Inflammatory macrophage (primary cell): ENCODE results near the gene RELN.
"Not testable (repeated sequence)": the region's sequence is repeated elsewhere in the genome, so short reads cannot be mapped to it uniquely, and the experiment has no call there.

ENCODE experiments used
- DNase-seq, 2 donors: peaks; one replicate each; pipeline ENCODE4 v3.0.0-alpha.2; 2020 to 2022

Gene RELN

GRCh38 chr7:103940382-103941268, 48.8 kb downstream of the RELN start:
- DNase-seq = no peak

GRCh38 chr7:103937680-103938079, 51.8 kb downstream of the RELN start:
- DNase-seq = no peak

DNA sequence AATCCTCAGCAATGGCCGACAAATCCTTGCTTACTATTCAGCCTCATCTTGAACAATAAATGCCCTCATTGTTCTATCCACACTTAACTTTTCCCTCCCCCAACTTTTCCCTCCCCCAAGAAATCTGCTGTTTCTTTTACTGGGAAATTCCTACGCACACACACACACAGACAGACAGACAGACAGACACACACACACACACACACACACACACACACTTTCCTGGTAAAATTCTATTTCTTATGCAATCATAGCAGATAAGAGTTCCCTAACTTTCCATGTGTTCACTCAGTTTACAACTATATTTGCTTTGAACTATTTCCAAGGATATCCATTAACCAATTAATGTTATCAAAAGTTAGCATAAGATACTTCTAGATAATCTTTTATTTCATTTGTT, 52.9 kb downstream of the RELN start:
- DNase-seq = no peak

GRCh38 chr7:103934508-103934907, 55.0 kb downstream of the RELN start:
- DNase-seq = no peak

DNA sequence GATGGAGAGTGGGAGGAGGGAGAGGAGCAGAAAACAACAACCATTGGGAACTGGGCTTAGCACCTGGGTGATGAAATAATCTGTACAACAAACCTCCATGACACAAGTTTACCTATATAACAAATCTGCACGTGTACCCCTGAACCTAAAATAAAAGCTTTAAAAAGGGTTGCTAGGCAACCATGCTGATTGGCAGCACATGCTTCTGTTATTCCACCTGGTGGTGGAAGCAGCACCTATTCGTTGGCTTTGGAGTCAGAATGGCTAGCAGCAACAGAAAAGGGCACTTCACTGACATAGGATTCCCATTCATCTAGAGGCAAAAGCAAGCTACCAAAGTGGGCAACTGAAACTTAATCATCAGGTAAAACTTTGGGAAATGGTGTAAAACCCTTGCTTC, 57.1 kb downstream of the RELN start:
- DNase-seq = no peak

DNA sequence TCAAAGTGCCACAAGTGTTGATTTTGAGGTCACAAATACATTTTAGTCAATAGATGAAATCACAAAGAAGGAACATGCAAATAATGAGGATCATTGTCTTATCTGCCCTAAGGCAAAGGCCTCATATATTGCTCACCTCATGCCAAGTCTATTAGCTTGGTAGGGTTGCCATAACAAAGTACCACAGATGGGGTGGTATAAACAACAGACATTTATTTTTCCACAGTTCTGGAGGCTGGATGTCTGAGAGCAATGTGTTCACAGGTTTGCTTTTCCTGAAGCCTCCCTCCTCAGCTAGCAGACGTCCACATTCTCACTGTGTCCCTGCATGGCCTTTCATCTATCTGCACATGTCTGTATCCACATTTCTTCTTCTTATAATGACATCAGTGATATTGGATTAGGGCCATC, 59.6 kb downstream of the RELN start:
- no peak for DNase-seq

- DNase-seq = no peak
Observed at GRCh38 chr7:103928581-103928980, 60.9 kb downstream of the RELN start.

DNA sequence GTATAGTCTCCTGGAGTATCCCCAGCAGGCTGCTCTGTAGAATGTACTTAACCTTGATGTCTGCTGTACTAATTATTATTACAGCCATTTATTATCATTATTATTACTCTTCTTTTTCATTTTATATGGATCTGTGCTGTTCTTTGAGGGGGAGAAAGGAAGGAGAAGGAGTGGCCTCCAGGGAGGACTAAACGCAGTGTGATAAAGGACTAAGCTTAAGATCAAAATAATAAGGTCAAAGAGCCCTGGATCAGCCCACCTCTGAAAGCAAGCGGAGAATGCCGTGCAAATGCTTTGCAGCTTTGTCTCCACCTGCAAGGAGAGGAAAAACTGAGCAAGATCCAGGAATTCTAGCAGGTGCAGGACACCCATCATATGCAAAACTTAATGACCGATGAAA, 65.3 kb downstream of the RELN start:
- DNase-seq = no peak

DNA sequence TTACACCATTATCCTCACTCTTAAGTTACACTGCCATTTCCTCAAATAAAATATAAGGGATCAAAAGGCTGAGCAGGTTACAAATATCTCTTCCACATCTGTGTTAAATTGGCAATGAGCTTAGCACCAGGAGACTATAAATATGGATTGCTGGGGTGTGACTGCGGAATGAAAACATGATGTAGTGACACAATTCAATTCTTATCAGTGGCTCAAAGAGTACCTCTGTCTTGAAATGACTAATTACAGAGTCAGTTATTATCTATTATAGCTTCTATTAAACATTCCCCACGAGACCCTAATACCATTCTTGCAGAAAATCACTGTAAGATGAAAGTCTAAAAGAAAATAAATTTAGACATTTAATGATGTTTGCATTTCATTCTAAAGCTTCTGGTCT, 67.1 kb downstream of the RELN start:
- no peak for DNase-seq

DNA sequence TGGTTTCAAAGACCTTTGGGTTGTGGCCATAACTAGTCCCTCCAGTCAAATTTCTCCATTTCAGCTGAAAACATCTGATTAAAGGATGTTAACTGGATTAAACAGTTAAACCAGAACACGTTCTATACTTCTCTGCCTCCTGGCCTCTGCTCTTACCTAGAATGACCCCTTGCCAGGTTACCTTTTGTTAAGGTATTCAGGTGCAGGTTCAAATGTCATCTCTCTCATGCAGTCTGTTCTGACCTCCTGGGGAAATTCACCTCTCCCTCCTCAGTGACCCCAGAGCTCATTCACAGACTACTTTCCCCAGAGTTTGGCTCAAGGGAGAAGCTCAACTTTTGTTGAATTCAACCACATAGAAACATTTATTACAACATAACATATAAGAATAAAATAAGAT, 67.8 kb downstream of the RELN start:
- DNase-seq = no peak

DNA sequence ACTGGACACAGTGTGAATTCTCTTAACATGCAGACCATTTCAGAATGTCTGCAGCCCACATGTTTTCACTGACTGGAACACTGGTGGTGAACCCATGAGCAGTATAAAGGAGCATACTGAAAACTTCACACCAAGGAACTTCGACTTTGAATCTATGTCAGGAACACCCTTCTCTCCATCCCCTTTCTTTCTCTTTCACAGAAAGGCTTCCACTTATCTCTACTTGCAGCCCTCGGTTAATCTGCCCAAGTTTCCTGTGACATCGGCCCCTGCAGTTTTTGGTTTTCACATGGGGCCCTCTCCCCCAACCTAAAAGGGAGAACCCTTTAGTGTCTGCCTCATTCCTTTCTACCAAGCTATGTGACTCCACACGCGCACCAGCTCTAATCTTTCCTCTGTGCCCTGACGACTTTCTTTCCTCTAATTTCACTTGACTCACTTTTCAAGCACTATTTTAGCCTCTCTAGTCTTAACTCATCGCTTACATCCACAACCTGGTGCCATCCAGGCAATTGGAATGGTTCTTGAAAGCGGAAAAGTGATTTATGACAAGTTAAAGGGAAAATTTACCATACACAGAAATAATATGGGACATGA, 70.1 kb downstream of the RELN start:
- DNase-seq = no peak

- DNase-seq = no peak
Observed at GRCh38 chr7:103918631-103919271, 70.7 kb downstream of the RELN start.

DNA sequence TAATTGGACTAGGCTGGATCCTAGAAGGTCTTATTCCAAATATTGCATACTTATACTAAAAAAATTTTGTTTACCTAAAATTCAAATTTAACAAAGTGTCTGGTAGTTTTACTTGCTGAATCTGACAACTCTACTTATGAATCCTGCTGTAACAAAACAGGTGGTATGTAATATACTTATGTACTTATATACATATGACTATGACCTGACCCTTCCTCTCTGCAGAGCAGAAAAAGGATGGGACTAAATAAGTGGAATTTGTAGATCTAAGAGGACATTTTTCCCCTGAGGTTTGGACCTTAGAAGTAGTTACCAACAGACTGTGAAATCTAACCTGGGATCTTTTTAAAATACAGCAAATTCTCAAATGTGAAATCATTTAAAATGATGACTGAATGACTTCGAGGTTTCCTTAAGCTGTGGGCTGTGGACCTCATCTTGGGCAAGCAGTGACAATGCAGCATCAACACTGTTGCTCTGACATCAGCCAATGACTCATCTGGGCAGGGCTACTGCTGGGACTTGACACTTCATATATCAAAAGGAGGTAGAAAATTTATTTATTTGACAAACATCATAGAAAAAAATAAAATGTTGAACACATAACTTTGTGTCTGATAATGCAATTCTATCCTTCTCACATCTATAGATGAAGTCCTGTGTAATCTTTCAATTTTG, 73.6 kb downstream of the RELN start:
- DNase-seq = no peak

DNA sequence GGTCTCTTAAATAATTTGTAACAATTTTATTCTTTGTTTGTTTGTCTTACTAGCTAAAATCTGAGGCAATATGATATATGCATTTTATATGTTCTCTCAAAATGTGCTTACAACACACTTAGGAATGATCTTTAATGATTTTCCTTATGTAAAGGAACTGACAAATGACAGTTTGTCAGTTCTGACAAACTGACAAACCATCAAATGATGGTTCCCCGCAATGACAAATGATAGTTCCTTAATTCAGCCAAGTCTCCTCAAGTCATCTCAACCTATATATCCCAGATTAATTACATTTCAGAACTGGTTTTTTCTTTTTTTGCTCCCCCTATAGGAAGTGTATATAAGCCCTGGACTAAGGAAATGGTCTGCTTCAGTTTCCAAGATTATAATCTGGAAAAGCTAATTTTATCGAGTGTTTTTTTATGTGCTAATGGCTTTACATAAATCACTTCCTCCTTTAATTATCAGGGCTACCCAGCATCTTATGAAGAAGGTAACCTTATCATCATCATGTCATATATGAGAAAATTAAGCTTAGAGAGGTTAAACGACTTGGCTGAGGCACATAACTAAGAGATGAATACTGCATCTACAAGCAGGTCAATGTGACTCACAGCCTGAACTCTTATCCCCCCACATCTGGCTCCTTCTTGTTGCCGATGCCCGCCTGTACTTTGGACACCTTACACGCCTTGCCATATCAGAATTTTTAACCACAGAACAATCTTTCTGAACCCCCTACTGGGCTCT, 75.1 kb downstream of the RELN start:
- no peak for DNase-seq

GRCh38 chr7:103912891-103913605, 76.4 kb downstream of the RELN start:
- no peak for DNase-seq

DNA sequence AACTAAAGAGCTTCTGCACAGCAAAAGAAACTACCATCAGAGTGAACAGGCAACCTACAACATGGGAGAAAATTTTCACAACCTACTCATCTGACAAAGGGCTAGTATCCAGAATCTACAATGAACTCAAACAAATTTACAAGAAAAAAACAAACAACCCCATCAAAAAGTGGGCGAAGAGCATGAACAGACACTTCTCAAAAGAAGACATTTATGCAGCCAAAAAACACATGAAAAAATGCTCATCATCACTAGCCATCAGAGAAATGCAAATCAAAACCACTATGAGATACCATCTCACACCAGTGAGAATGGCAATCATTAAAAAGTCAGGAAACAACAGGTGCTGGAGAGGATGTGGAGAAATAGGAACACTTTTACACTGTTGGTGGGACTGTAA, 78.4 kb downstream of the RELN start:
- not testable (repeated sequence) for DNase-seq

GRCh38 chr7:103905997-103906396, 83.5 kb downstream of the RELN start:
- no peak for DNase-seq

DNA sequence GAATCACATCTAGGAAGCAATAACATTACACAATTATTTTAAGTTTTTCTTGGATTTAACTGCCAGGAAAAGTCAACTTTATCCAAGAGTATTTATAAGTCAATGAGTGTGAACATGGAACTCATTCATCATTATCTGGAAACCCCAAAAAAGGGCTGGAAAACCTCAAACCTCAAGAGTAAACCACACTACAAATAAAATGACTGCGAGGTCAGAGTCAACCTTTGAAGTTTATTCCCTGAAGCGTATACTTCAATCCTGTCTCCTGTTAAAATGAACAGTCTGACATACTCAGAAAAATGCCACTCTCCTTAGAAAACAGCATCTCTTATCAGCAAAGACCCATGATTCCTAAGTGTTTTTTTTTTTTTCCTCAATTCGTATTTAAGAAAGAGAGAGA, 86.5 kb downstream of the RELN start:
- no peak for DNase-seq

- not testable (repeated sequence) for DNase-seq
Observed at GRCh38 chr7:103896826-103897225, 92.6 kb downstream of the RELN start.

GRCh38 chr7:103894656-103895596, 94.5 kb downstream of the RELN start:
- no peak for DNase-seq

- no peak for DNase-seq
Observed at GRCh38 chr7:103893350-103893749, 96.1 kb downstream of the RELN start.
